Mesendoderm (in vitro differentiated cells): Measurements from ENCODE around the gene OBP2B.

ENCODE experiments used
- DNase-seq: peaks from one replicate; pipeline ENCODE4 v3.0.0; 2013
- H2AK5ac ChIP-seq: 2 replicates; pipeline ENCODE4 v1.6.1; 2013; ENCODE audit warnings: low read length, inconsistent platforms
- H2BK120ac ChIP-seq: 2 replicates; pipeline ENCODE4 v1.6.1; 2013; ENCODE audit warnings: low read depth, mild to moderate bottlenecking, low read length, moderate library complexity, mixed read lengths
- H2BK15ac ChIP-seq: replicated peaks from 2 replicates; pipeline ENCODE4 v1.6.1; 2013; ENCODE audit warnings: low read depth, mild to moderate bottlenecking, moderate library complexity
- H2BK5ac ChIP-seq: 2 replicates; pipeline ENCODE4 v1.6.1; 2013; ENCODE audit warnings: low read length, inconsistent platforms
- H3K18ac ChIP-seq: 2 replicates; pipeline ENCODE4 v1.6.1; 2013; ENCODE audit warnings: mild to moderate bottlenecking, low read length, mixed read lengths
- H3K23ac ChIP-seq: one replicate; pipeline ENCODE4 v1.6.1; 2013; ENCODE audit warnings: low read length
- H3K27ac ChIP-seq: 2 replicates; pipeline ENCODE4 v1.5.1; 2013; ENCODE audit warnings: low read depth, mild to moderate bottlenecking, inconsistent platforms, low read length, moderate library complexity
- H3K27me3 ChIP-seq: 2 replicates; pipeline ENCODE4 v1.6.1; 2013; ENCODE audit warnings: low read length, control low read depth, mild to moderate bottlenecking, inconsistent platforms; ENCODE audit not compliant: insufficient read depth, poor library complexity
- H3K36me3 ChIP-seq: 2 replicates; pipeline ENCODE4 v1.6.1; 2013; ENCODE audit warnings: low read length, inconsistent platforms; ENCODE audit not compliant: control insufficient read depth, insufficient read depth
- H3K4ac ChIP-seq: one replicate; pipeline ENCODE4 v1.6.1; 2013; ENCODE audit warnings: low read depth, mild to moderate bottlenecking, low read length, moderate library complexity
- H3K4me1 ChIP-seq: 2 replicates; pipeline ENCODE4 v1.6.1; 2013; ENCODE audit warnings: low read depth, low read length, inconsistent platforms; ENCODE audit not compliant: control insufficient read depth
- H3K4me2 ChIP-seq: 2 replicates; pipeline ENCODE4 v1.6.1; 2013; ENCODE audit warnings: low read length
- H3K4me3 ChIP-seq: 2 replicates; pipeline ENCODE4 v1.5.1; 2013; ENCODE audit warnings: mild to moderate bottlenecking, low read length
- H3K56ac ChIP-seq: one replicate; pipeline ENCODE4 v1.6.1; 2013; ENCODE audit warnings: low read length
- H3K79me1 ChIP-seq: 2 replicates; pipeline ENCODE4 v1.6.1; 2013; ENCODE audit warnings: low read length, inconsistent platforms
- H3K79me2 ChIP-seq: 2 replicates; pipeline ENCODE4 v1.6.1; 2013; ENCODE audit warnings: mild to moderate bottlenecking, low read length; ENCODE audit not compliant: control insufficient read depth, insufficient read depth
- H3K9ac ChIP-seq: 2 replicates; pipeline ENCODE4 v1.6.1; 2013; ENCODE audit warnings: low read length, inconsistent platforms
- H4K5ac ChIP-seq: one replicate; pipeline ENCODE4 v1.6.1; 2013; ENCODE audit warnings: low read length
- H4K8ac ChIP-seq: one replicate; pipeline ENCODE4 v1.6.1; 2013; ENCODE audit warnings: low read depth, mild to moderate bottlenecking, control low read depth, low read length, moderate library complexity
- WGBS: extraction: QIAGEN DNeasy Blood & Tissue Kit; methylation state at CpG from one replicate; pipeline ENCODE4 v1.1.7; 2013; ENCODE audit warnings: low lambda C conversion rate, missing lambda C conversion rate; ENCODE audit not compliant: insufficient coverage; ENCODE audit errors: extremely low coverage; 5-methylcytosine and 5-hydroxymethylcytosine counted together

The OBP2B gene

DNA sequence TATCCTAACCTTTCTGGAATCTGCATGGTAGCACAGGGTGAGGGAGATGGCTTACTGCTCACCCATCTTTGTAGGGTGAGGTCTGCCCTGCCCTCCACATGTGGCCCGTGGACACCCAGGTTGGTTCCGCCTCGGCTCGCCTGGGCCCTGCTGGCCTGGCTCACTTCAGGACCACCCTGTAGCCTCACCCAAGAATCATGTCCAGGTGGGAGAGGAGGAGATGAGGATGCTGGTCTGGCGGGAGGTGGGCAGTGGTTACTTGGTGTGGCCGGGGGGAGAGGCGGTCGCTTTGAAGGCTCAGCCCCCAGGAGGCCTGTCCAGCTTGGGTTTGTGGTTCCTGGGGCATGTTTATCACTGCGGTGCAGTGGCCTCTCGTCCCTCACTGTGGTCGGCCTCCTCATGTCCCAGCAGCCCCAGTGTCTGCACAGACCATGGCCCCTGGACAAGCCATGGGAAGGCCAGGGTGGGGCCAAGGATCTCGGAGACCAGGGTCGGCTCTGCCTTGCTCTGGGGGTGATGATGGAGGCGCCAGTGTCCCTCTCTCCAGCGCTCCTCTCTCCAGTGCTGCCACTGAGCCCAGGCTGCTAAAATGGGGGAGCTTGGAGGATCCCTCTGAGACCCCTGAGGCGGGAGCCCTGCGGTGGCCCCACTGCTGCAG lies 4.6 kb downstream of the OBP2B start:
- Histone ChIP-seq H4K5ac (no peak overlapping the region), H3K27ac (no peak overlapping the region), H3K9ac (no peak overlapping the region), H3K79me1 (no peaks in the 10 kb centered on the region), H3K79me2 (no peaks in the 10 kb centered on the region), H3K56ac (no peak overlapping the region), H2BK15ac (no peak overlapping the region), H3K4me2 (no peak overlapping the region), H2AK5ac (no peak overlapping the region), H3K4me1 (no peaks in the 10 kb centered on the region), H2BK5ac (no peak overlapping the region), H3K18ac (no peak overlapping the region), H3K4me3 (no peak overlapping the region), H3K23ac (no peak overlapping the region), H3K36me3 (no peaks in the 10 kb centered on the region), H2BK120ac (no peak overlapping the region), H4K8ac (no peak overlapping the region), H3K4ac (no peak overlapping the region), H3K27me3 (peaks cover 2% of the 10 kb centered on the region)
- DNase-seq: no peak
- WGBS: no CpG with 5 or more reads among the region's 17 CpGs

DNA sequence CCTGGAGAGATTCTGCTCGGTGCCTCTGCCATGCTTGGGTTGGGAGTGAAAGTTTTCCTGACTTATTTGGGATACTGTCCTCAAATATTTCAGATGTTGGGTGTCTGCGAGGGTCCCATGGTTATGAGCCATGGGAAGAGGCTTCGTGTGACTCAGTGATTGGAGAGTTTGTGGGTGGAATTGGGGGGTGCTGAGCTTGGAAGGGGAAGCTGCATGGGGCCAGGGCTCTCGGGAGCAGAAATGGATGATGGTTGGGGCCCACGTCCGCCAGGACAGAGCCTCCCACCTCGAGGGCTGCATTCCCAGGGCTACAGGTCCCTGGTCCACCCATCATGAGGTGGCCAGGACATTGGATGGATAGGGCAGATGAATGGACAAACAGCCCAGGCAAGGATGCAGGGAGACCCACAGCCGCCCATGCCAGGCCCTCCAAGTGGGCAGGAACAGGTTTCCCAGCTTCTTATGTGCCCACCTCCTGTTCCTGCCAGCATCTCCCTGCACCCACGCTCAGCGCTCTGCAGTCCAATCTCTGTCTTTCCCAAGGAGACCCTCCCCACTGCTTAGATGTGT lies 5.5 kb downstream of the OBP2B start:
- H3K36me3 ChIP-seq: no peaks in the 10 kb centered on the region
- no peak overlapping the region for H3K9ac ChIP-seq
- H3K56ac ChIP-seq: no peak overlapping the region
- no peak overlapping the region for H4K5ac ChIP-seq
- no peak overlapping the region for H3K23ac ChIP-seq
- no peak overlapping the region for H2BK15ac ChIP-seq
- no CpG with 5 or more reads among the region's 10 CpGs for WGBS
- H3K79me2 ChIP-seq: no peaks in the 10 kb centered on the region
- H3K18ac ChIP-seq: no peak overlapping the region
- H3K4me1 ChIP-seq: no peaks in the 10 kb centered on the region
- no peak overlapping the region for H2AK5ac ChIP-seq
- H3K4ac ChIP-seq: no peak overlapping the region
- H3K4me2 ChIP-seq: no peak overlapping the region
- no peak overlapping the region for H2BK120ac ChIP-seq
- H3K79me1 ChIP-seq: no peaks in the 10 kb centered on the region
- no peak overlapping the region for H2BK5ac ChIP-seq
- DNase-seq: no peak
- no peak overlapping the region for H3K27ac ChIP-seq
- H3K27me3 ChIP-seq: peaks cover 2% of the 10 kb centered on the region
- no peak overlapping the region for H3K4me3 ChIP-seq
- no peak overlapping the region for H4K8ac ChIP-seq

DNA sequence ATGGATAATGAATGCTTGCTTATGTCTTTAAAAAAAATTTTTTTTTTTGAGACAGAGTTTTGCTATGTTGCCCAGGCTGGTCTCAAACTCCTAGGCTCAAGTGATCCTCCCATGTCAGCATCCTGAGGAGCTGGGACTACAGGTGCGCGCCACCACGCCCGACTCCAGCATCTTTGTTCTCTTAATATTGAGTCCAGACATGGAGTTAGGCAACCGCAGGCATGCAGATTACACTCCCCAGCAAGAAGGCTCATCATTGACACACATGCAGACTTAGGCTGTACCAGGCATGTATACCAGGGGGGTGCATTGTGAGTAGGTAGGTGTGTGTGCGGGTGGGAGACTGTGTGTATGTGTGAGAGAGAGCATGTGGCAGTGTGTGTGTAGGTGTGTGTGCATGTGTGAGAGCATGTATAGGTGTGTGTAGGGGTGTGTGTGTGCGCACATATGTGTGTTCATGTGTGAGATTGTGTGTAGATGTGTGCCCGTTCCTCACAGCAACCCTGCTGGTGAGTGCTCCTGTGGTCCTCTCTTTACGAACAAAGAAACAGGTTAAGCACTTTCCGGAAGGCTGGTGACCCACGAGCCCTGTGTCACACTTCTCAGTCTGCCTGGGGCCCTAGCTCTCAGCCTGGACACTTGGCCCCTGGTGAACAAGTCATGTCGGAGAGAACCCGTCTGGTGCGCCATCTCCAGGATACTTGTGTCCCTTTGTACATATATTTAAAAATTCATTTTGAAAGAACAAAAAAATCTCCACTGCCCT lies 6.2 kb downstream of the OBP2B start:
- Histone ChIP-seq H3K27me3 (peaks cover 2% of the 10 kb centered on the region), H3K4me1 (no peaks in the 10 kb centered on the region), H3K18ac (no peak overlapping the region), H4K8ac (no peak overlapping the region), H2BK15ac (no peak overlapping the region), H3K4ac (no peak overlapping the region), H3K36me3 (no peaks in the 10 kb centered on the region), H3K56ac (no peak overlapping the region), H4K5ac (no peak overlapping the region), H3K9ac (no peak overlapping the region), H2BK5ac (no peak overlapping the region), H3K4me2 (no peak overlapping the region), H2BK120ac (no peak overlapping the region), H3K79me1 (no peaks in the 10 kb centered on the region), H3K4me3 (no peak overlapping the region), H3K23ac (no peak overlapping the region), H3K27ac (no peak overlapping the region), H3K79me2 (no peaks in the 10 kb centered on the region), H2AK5ac (no peak overlapping the region)
- no peak for DNase-seq
- WGBS: no CpG with 5 or more reads among the region's 14 CpGs

DNA sequence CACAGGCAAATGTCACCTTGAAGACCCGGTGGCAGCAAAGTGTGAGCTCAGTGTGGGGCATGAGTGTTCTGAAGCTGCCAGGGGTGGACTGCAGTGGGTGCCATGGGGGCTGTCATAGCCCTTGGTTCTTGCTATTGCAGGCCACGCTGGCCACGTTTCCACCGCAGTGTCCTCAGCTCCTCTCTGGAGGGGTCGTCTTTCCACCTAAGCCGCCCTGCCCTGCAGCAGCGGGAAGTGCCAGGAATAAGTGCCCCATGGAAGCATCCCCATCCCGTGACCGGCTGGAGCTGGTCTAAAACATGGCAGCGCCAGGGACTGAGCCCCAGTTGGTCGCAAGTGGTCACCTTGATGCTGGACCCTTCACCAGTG lies 6.9 kb downstream of the OBP2B start:
- Histone ChIP-seq H3K4me1 (no peaks in the 10 kb centered on the region), H2AK5ac (no peak overlapping the region), H3K4me2 (no peak overlapping the region), H2BK15ac (no peak overlapping the region), H3K27me3 (peaks cover 2% of the 10 kb centered on the region), H3K4ac (no peak overlapping the region), H2BK120ac (no peak overlapping the region), H3K27ac (no peak overlapping the region), H4K5ac (no peak overlapping the region), H3K9ac (no peak overlapping the region), H3K18ac (no peak overlapping the region), H3K56ac (no peak overlapping the region), H3K23ac (no peak overlapping the region), H2BK5ac (no peak overlapping the region), H3K79me1 (no peaks in the 10 kb centered on the region), H4K8ac (no peak overlapping the region), H3K79me2 (no peaks in the 10 kb centered on the region), H3K4me3 (no peak overlapping the region), H3K36me3 (no peaks in the 10 kb centered on the region)
- WGBS: no CpG with 5 or more reads among the region's 11 CpGs
- no peak for DNase-seq

DNA sequence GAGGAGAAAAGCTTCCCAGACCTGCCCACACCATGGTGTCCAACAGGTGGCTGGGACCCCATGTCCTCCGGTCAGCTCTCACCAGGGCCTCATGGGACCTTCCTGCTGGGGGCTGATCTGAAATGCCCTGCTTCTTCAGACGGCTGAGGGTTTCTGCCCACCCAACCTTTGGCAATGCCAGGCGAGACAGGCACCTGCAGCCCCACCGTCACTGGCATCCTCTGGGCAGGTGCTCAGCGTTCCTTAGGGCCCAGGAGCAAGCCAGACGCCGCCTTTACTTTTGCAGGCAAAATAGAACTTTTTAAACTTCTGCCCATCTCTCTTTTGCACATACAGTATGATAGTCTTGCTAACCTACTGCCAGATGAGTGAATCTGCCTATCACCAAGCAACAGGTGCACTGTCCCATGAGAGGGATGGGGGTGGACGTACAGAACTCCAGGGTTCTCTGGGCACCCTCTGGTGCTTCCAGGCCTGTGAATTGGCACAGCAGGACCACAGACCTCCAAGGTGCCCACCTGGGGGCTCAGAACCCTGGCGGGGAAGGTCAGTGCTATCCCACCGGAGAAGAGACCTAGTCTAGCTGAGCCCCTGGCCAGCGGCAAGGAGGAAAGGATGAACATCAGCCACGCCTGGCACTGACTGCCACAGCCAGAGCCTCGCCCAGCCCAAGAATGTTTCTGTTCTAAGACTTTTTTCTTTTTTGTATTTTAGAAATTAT lies 7.5 kb downstream of the OBP2B start:
- no peak overlapping the region for H3K4ac ChIP-seq
- no peaks in the 10 kb centered on the region for H3K4me1 ChIP-seq
- H3K56ac ChIP-seq: no peak overlapping the region
- no CpG with 5 or more reads among the region's 13 CpGs for WGBS
- H2BK120ac ChIP-seq: no peak overlapping the region
- H3K4me2 ChIP-seq: no peak overlapping the region
- H4K5ac ChIP-seq: no peak overlapping the region
- H4K8ac ChIP-seq: no peak overlapping the region
- H3K4me3 ChIP-seq: no peak overlapping the region
- H2BK5ac ChIP-seq: no peak overlapping the region
- H3K27ac ChIP-seq: no peak overlapping the region
- peaks cover 2% of the 10 kb centered on the region for H3K27me3 ChIP-seq
- H3K9ac ChIP-seq: no peak overlapping the region
- no peaks in the 10 kb centered on the region for H3K36me3 ChIP-seq
- no peak for DNase-seq
- no peaks in the 10 kb centered on the region for H3K79me2 ChIP-seq
- H2BK15ac ChIP-seq: no peak overlapping the region
- H2AK5ac ChIP-seq: no peak overlapping the region
- no peak overlapping the region for H3K18ac ChIP-seq
- H3K79me1 ChIP-seq: no peaks in the 10 kb centered on the region
- H3K23ac ChIP-seq: no peak overlapping the region
